OCI-LY1 (cell line): ENCODE data around the gene MKI67.

Experiments
- CTCF ChIP-seq: fragments of 200-600 bp; sonication (generic), shearing (Covaris generic); IDR thresholded peaks from 2 replicates; pipeline ENCODE4 v1.5.1; 2017; ENCODE audit warnings: mild to moderate bottlenecking, antibody characterized with exemption, low read length, moderate library complexity, mixed read lengths
- EZH2 ChIP-seq: fragments of 200-600 bp; sonication (generic), shearing (Covaris generic); IDR thresholded peaks from 2 replicates; pipeline ENCODE4 v1.8.0; 2017; ENCODE audit warnings: borderline replicate concordance, mixed run types, mild to moderate bottlenecking, antibody characterized with exemption, low read length, moderate library complexity, mixed read lengths

- TF ChIP-seq CTCF (no peak), EZH2 (no peak)
Observed at GRCh38 chr10:128080231-128080630, 46.0 kb downstream of the MKI67 start.
